C1 segment of cervical spinal cord (tissue), 14 donors: ENCODE results near the gene PITPNB.

ENCODE experiments used
- DNase-seq, 14 donors: peaks; one replicate each; lab custom pipeline; 2025; lab: John Stamatoyannopoulos, UW

PITPNB gene

GRCh38 chr22:27834364-27835185 is 84.5 kb downstream of the PITPNB start:
- no peak for DNase-seq

GRCh38 chr22:27833803-27834202 is 85.3 kb downstream of the PITPNB start:
- DNase-seq: no peak

- DNase-seq: no peak
Observed at GRCh38 chr22:27832606-27833005, 86.5 kb downstream of the PITPNB start.

- no peak for DNase-seq
Observed at GRCh38 chr22:27829620-27830019, 89.4 kb downstream of the PITPNB start.

GRCh38 chr22:27827604-27828587 is 91.2 kb downstream of the PITPNB start:
- DNase-seq: no peak

GRCh38 chr22:27825174-27825573 is 93.9 kb downstream of the PITPNB start:
- no peak for DNase-seq

- no peak for DNase-seq
Observed at GRCh38 chr22:27823221-27823620, 95.8 kb downstream of the PITPNB start.

- DNase-seq: peak in 3 of 14 donors; percentile 6 to 32 (median 23)
Observed at GRCh38 chr22:27820896-27821866, 97.9 kb downstream of the PITPNB start.

GRCh38 chr22:27816552-27816951 is 102.5 kb downstream of the PITPNB start:
- no peak for DNase-seq

- no peak for DNase-seq
Observed at GRCh38 chr22:27815826-27816530, 103.1 kb downstream of the PITPNB start.

- DNase-seq: no peak
Observed at GRCh38 chr22:27814993-27815392, 104.1 kb downstream of the PITPNB start.

GRCh38 chr22:27811778-27812177 is 107.3 kb downstream of the PITPNB start:
- no peak for DNase-seq

GRCh38 chr22:27810609-27811151 is 108.4 kb downstream of the PITPNB start:
- DNase-seq: peak in 2 of 14 donors; percentile 4 to 43

- no peak for DNase-seq
Observed at GRCh38 chr22:27809700-27810608, 109.1 kb downstream of the PITPNB start.

- DNase-seq: no peak
Observed at GRCh38 chr22:27809226-27809603, 109.8 kb downstream of the PITPNB start.

GRCh38 chr22:27808451-27809225 is 110.4 kb downstream of the PITPNB start:
- no peak for DNase-seq

- no peak for DNase-seq
Observed at GRCh38 chr22:27805841-27806240, 113.2 kb downstream of the PITPNB start.
